Naive thymus-derived CD4-positive, alpha-beta T cell (primary cell): ENCODE measurements around the gene PRR4. TPM values are rescaled to one million over a fixed set of nuclear protein-coding genes. Genes with fewer than 3 reads are reported as not detected.

Experiments used
- ATAC-seq: fragments of 150-1000 bp; cut with Tn5 transposase; 2 replicates; pipeline ENCODE4 v1.10.0; 2021; ENCODE audit warnings: mild to moderate bottlenecking, moderate library complexity
- CTCF ChIA-PET: fragments of 350-600 bp; sonication (Branson Sonifier 250); formaldehyde crosslinking; loops from one replicate; lab custom pipeline; 2021; ENCODE audit warnings: antibody characterized with exemption; lab: Charles Lee
- POLR2A ChIA-PET: fragments of 350-600 bp; sonication (Branson Sonifier 250); formaldehyde crosslinking; loops from one replicate; lab custom pipeline; 2021; ENCODE audit warnings: antibody characterized with exemption, inconsistent platforms; lab: Charles Lee
- DNase-seq, 9 donors: peaks; one replicate each; pipeline versions ENCODE4 v3.0.0 to v3.0.0-alpha.2; 2020 to 2022; ENCODE audit warnings: mixed read lengths in 1 of 9
- H3K27ac ChIP-seq: one replicate; pipeline ENCODE4 v1.7.0; 2013; ENCODE audit warnings: mild to moderate bottlenecking, low read depth, low read length, moderate library complexity
- H3K27me3 ChIP-seq, 2 donors: one replicate each; pipeline ENCODE4 v1.7.0; 2013; ENCODE audit warnings: low read length in 2 of 2, mild to moderate bottlenecking in 2 of 2, moderate library complexity in 2 of 2; ENCODE audit not compliant: control insufficient read depth in 2 of 2, insufficient read depth in 2 of 2
- H3K36me3 ChIP-seq, 3 experiments: 1 replicate in 2 of 3; 2 replicates in 1 of 3; pipeline ENCODE4 v1.7.0; 2013; ENCODE audit warnings: low read length in 3 of 3, mild to moderate bottlenecking in 3 of 3, moderate library complexity in 1 of 3; ENCODE audit not compliant: insufficient read depth in 3 of 3, control insufficient read depth in 2 of 3
- H3K4me1 ChIP-seq, 2 donors: one replicate each; pipeline ENCODE4 v1.7.0; 2013; ENCODE audit warnings: low read length in 2 of 2, mild to moderate bottlenecking in 2 of 2, moderate library complexity in 1 of 2; ENCODE audit not compliant: control insufficient read depth in 2 of 2, insufficient read depth in 2 of 2
- H3K4me3 ChIP-seq: 2 replicates; pipeline ENCODE4 v1.7.0; 2013; ENCODE audit warnings: mild to moderate bottlenecking, low read length
- H3K9me3 ChIP-seq, 3 experiments: 1 replicate in 2 of 3; 2 replicates in 1 of 3; pipeline ENCODE4 v1.7.0; 2013; ENCODE audit warnings: low read length in 3 of 3; ENCODE audit not compliant: control insufficient read depth in 2 of 3
- H3K27ac Mint-ChIP-seq, 9 donors: one replicate each; pipeline ENCODE4 v1.8.0; 2020 to 2022; ENCODE audit warnings: mixed read lengths in 9 of 9, mild to moderate bottlenecking in 8 of 9, moderate library complexity in 5 of 9, inconsistent platforms in 2 of 9
- H3K27me3 Mint-ChIP-seq, 5 donors: one replicate each; pipeline ENCODE4 v1.8.0; 2021 to 2022; ENCODE audit warnings: mixed read lengths in 5 of 5, mild to moderate bottlenecking in 1 of 5
- H3K36me3 Mint-ChIP-seq, 5 donors: one replicate each; pipeline ENCODE4 v1.8.0; 2020 to 2022; ENCODE audit warnings: mixed read lengths in 5 of 5, mild to moderate bottlenecking in 3 of 5, inconsistent platforms in 1 of 5
- H3K4me1 Mint-ChIP-seq, 7 donors: one replicate each; pipeline ENCODE4 v1.8.0; 2020 to 2022; ENCODE audit warnings: mixed read lengths in 7 of 7, mild to moderate bottlenecking in 3 of 7, inconsistent platforms in 1 of 7
- H3K4me3 Mint-ChIP-seq, 10 donors: one replicate each; pipeline ENCODE4 v1.8.0; 2020 to 2022; ENCODE audit warnings: mild to moderate bottlenecking in 10 of 10, mixed read lengths in 10 of 10, moderate library complexity in 6 of 10, inconsistent platforms in 2 of 10
- H3K9me3 Mint-ChIP-seq, 11 donors: one replicate each; pipeline ENCODE4 v1.8.0; 2020 to 2022; ENCODE audit warnings: mixed read lengths in 11 of 11, mild to moderate bottlenecking in 4 of 11, inconsistent platforms in 1 of 11, moderate library complexity in 1 of 11
- intact Hi-C, 2 donors: fragments of 100-400 bp; cut with micrococcal nuclease; formaldehyde crosslinking; loops; one replicate each; pipeline ENCODE4 v1.15.1; 2023
- polyA plus RNA-seq, 2 donors: library from polyadenylated mRNA; unstranded; fragments of 300-500 nt; fragmentation: Illumina TruSeq; gene quantifications; one replicate each; pipeline ENCODE4 v1.2.3, GENCODE V29; 2021
- total RNA-seq, 6 experiments: library from RNA in 5 of 6; stranded (reverse) in 5 of 6; gene quantifications; 1 replicate in 5 of 6; 2 replicates in 1 of 6; pipeline ENCODE4 v1.2.3 and lab custom pipeline; 2021 to 2026

The PRR4 gene
- total and polyA plus RNA-seq, 7 experiments from 2014 or later: 2.1 to 4.6 (median 2.6) TPM

DNA sequence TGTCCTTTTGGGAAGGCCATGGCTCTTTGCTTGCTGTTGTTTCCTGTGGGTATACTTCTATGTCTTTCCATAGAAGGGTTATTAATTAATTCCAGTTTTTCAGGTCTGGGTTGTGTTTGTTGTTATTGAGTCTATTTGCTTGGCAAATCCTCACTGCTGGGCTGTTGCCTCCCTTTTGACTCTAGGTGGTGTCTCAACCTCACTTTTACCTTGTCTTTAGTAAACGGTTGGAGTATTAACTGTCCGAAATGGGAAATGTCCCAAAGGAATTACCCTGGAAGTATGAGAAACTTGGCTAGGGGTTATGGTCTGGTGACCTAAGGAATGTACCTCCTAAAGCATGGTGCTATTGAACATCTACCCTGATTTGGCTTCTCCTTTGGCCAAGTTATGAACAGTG lies 18.1 kb upstream of the PRR4 start:
- DNase-seq: no peak
- Mint-ChIP-seq H3K4me3 (no peak overlapping the region), H3K9me3 (peaks cover 0 to 25% (median 18%) of the 10 kb centered on the region in 11 donors), H3K27ac (no peak overlapping the region), H3K27me3 (no peaks in the 10 kb centered on the region), H3K4me1 (peaks cover 0 to 7% (median 0%) of the 10 kb centered on the region in 7 donors), H3K36me3 (peaks cover 3 to 84% (median 61%) of the 10 kb centered on the region in 5 donors)
- no peaks in the 10 kb centered on the region for H3K4me1 ChIP-seq
- no peak overlapping the region for H3K4me3 ChIP-seq
- no peaks in the 10 kb centered on the region for H3K36me3 ChIP-seq
- H3K9me3 ChIP-seq: no peaks in the 10 kb centered on the region
- CTCF ChIA-PET: no interaction called here
- no peaks in the 10 kb centered on the region for H3K27me3 ChIP-seq
- no peak for ATAC-seq
- H3K27ac ChIP-seq: no peak overlapping the region
- POLR2A ChIA-PET: no interaction called here
- intact Hi-C loops: no loop called here

DNA sequence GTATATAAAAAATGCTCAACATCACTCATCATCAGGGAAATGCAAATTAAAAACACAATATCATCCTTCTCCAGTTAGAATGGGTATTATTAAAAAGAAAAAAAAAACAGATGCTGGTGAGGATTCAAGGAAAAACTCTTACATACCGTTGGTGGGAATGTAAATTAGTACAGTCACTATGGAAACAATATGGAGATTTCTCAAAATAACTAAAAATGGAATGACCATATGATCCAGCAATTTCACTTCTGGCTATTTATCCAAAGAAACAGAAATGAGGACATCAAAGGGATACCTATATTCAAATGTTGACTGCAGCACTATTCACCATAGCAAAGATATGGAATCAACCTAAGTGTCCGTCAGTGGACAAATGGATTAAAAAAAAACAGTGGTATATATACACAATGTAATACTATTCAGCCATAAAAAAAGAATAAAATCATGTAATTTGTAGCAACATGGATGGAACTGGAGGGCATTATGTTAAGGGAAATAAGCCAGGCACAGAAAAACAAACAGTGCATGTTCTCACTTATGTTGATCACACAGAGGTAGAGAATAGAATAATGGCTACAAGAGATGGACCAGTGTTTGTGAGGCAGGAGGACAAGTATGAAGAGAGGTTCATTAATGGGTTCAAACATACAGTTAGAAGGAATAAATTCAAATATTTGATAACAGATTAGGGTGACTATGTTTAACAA lies 14.4 kb upstream of the PRR4 start:
- Histone ChIP-seq H3K4me3 (no peak overlapping the region), H3K36me3 (peaks cover 0 to 7% (median 0%) of the 10 kb centered on the region in 3 experiments), H3K27me3 (no peaks in the 10 kb centered on the region), H3K4me1 (no peaks in the 10 kb centered on the region), H3K27ac (no peak overlapping the region), H3K9me3 (peaks cover 0 to under 1% (median 0%) of the 10 kb centered on the region in 3 experiments)
- intact Hi-C loops: no loop called here
- DNase-seq: no peak
- Mint-ChIP-seq H3K4me1 (peaks cover 0 to 7% (median 0%) of the 10 kb centered on the region in 7 donors), H3K27ac (no peak overlapping the region), H3K4me3 (no peak overlapping the region), H3K27me3 (no peaks in the 10 kb centered on the region), H3K9me3 (peaks cover 9 to 60% (median 41%) of the 10 kb centered on the region in 11 donors), H3K36me3 (peaks cover 15 to 92% (median 85%) of the 10 kb centered on the region in 5 donors)
- ChIA-PET CTCF (no interaction called here), POLR2A (no interaction called here)
- ATAC-seq: no peak

DNA sequence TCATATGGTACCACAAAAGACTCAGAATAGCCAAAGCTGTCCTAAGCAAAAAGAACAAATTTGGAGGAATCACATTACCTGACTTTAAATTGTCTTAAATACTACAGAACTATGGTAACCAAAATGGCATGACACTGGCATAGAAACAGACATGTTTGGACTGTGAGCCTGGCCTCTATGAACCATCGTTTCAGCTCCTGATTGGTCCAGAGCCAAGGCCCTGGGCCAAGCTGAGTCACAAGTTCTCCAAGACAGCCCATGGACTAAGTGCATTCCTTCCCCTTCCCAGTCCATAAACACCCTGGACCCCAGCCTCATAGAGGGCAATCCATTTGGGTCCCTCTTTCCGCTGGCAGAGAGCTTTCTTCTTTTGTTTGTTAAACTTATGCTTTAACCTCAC lies 12.1 kb upstream of the PRR4 start:
- Mint-ChIP-seq H3K4me3 (no peak overlapping the region), H3K36me3 (peaks cover 33 to 93% (median 89%) of the 10 kb centered on the region in 5 donors), H3K9me3 (peaks cover 18 to 83% (median 56%) of the 10 kb centered on the region in 11 donors), H3K4me1 (peaks cover 0 to 6% (median 0%) of the 10 kb centered on the region in 7 donors), H3K27ac (no peak overlapping the region), H3K27me3 (no peaks in the 10 kb centered on the region)
- peaks cover 0 to 11% (median 0%) of the 10 kb centered on the region in 3 experiments for H3K36me3 ChIP-seq
- intact Hi-C loops: no loop called here
- peaks cover 0 to 22% (median 8%) of the 10 kb centered on the region in 3 experiments for H3K9me3 ChIP-seq
- ChIA-PET CTCF (no interaction called here), POLR2A (no interaction called here)
- no peaks in the 10 kb centered on the region for H3K4me1 ChIP-seq
- H3K4me3 ChIP-seq: no peak overlapping the region
- no peak for DNase-seq
- H3K27ac ChIP-seq: no peak overlapping the region
- no peak for ATAC-seq
- no peaks in the 10 kb centered on the region for H3K27me3 ChIP-seq

DNA sequence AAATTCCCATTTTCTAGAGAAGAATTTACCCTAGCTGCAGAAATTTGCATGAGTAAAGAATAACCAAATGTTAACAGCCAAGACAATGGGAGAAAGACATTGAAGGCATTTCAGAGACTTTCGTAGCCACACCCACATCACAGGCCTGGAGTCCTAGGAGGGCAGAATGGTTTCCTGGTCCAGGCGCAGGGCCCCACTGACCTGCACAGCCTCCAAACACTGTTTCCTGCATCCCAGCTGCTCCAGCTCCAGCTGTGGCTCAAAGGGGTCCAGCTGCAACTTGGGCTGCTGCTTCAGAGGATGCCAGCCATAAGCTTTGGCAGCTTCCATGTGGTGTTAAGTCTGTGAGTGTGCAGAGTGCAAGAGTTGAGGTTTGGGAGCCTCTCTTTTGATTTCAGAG lies 6.5 kb upstream of the PRR4 start:
- ATAC-seq: no peak
- no peak overlapping the region for H3K4me3 Mint-ChIP-seq
- Histone ChIP-seq H3K4me3 (no peak overlapping the region), H3K27ac (no peak overlapping the region), H3K4me1 (peaks cover 0 to 11% of the 10 kb centered on the region in 2 donors), H3K9me3 (peaks cover 0 to 31% (median 12%) of the 10 kb centered on the region in 3 experiments), H3K27me3 (no peaks in the 10 kb centered on the region), H3K36me3 (peaks cover 0 to 11% (median 0%) of the 10 kb centered on the region in 3 experiments)
- POLR2A ChIA-PET: no interaction called here
- peaks cover 10 to 41% (median 30%) of the 10 kb centered on the region in 7 donors for H3K4me1 Mint-ChIP-seq
- H3K9me3 Mint-ChIP-seq: peaks cover 15 to 54% (median 36%) of the 10 kb centered on the region in 11 donors
- CTCF ChIA-PET: interaction anchor here (0.5 kb wide), 1 partner anchor 906 kb away, joined by 4 read pairs; no protein-coding TSS in a partner anchor
- peaks cover 41 to 76% (median 57%) of the 10 kb centered on the region in 5 donors for H3K36me3 Mint-ChIP-seq
- no peaks in the 10 kb centered on the region for H3K27me3 Mint-ChIP-seq
- intact Hi-C loops: no loop called here
- no peak overlapping the region for H3K27ac Mint-ChIP-seq
- no peak for DNase-seq

DNA sequence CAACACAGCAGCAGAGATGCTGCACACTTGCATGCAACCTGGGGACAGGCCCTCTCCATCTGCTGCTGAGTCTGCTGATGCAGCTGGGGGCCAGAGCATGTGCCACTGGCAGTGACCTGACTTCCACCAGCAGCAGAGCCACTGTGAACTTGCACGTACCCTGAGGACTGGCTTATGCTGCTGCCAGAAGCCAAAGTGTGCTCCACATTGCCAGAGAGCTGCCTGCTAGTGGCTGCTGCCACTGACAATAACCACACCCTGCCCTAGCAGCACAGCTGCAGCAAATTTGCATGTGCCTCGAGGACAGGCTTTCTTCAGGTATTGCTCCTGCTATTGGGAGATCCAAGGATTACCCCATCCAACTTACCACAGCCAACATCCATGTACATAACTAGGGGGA lies 4.5 kb upstream of the PRR4 start:
- Histone ChIP-seq H3K4me1 (peaks cover 0 to 23% of the 10 kb centered on the region in 2 donors), H3K4me3 (no peak overlapping the region), H3K27ac (no peak overlapping the region), H3K9me3 (peaks cover 0 to 31% (median 12%) of the 10 kb centered on the region in 3 experiments), H3K27me3 (no peaks in the 10 kb centered on the region), H3K36me3 (peaks cover 0 to 6% (median 0%) of the 10 kb centered on the region in 3 experiments)
- intact Hi-C loops: no loop called here
- peaks cover 3 to 33% (median 29%) of the 10 kb centered on the region in 11 donors for H3K9me3 Mint-ChIP-seq
- ATAC-seq (no peak), DNase-seq (no peak)
- no peak overlapping the region for H3K4me3 Mint-ChIP-seq
- ChIA-PET CTCF (no interaction called here), POLR2A (no interaction called here)
- no peak overlapping the region for H3K27ac Mint-ChIP-seq
- peaks cover 23 to 68% (median 49%) of the 10 kb centered on the region in 5 donors for H3K36me3 Mint-ChIP-seq
- no peaks in the 10 kb centered on the region for H3K27me3 Mint-ChIP-seq
- H3K4me1 Mint-ChIP-seq: peaks cover 26 to 57% (median 46%) of the 10 kb centered on the region in 7 donors

DNA sequence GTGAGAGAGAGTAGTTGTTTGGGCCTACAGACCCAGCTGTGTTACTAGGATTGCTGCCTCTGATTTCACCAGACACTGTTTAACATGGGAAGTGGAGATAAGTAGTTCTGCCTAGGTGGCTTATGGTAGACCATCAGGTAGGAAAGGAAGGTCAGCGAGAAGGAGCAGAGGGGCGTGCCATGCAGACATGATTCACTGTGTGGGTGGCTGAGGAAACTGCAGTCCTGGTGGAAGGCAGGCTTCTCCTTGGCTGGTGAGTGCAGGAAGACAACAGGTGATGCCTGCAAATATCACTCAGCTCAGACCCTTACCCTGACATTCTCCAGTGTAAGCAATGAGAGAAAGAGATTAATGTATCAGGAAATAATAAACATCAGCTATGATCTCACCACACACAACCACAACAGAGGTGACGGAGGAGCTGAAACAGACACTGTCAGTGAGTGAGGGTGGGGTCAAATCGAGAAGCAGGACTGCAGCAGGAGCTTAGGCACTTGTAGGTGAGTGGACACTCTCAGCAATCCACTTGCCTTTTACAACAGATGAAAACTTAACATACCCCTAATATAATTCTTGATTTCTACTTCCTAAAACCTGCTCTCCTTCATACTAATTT lies 2.1 kb upstream of the PRR4 start:
- H3K4me1 Mint-ChIP-seq: peaks cover 32 to 57% (median 46%) of the 10 kb centered on the region in 7 donors
- ATAC-seq (peak; percentile 42), DNase-seq (no peak)
- Histone ChIP-seq H3K4me3 (no peak overlapping the region), H3K4me1 (peaks cover 0 to 23% of the 10 kb centered on the region in 2 donors), H3K36me3 (peaks cover 0 to 6% (median 0%) of the 10 kb centered on the region in 3 experiments), H3K27ac (no peak overlapping the region), H3K9me3 (peaks cover 0 to 9% (median 4%) of the 10 kb centered on the region in 3 experiments), H3K27me3 (no peaks in the 10 kb centered on the region)
- H3K9me3 Mint-ChIP-seq: peaks cover 0 to 11% (median 8%) of the 10 kb centered on the region in 11 donors
- no peaks in the 10 kb centered on the region for H3K27me3 Mint-ChIP-seq
- ChIA-PET POLR2A (no interaction called here), CTCF (no interaction called here)
- H3K4me3 Mint-ChIP-seq: no peak overlapping the region
- H3K27ac Mint-ChIP-seq: peak overlapping the region in 3 of 9 donors; percentile 11 to 62 (median 18)
- intact Hi-C loops: no loop called here
- peaks cover 22 to 65% (median 49%) of the 10 kb centered on the region in 5 donors for H3K36me3 Mint-ChIP-seq
